HEK293 (cell line): ENCODE measurements around the gene SLC43A1.

Experiments used
- CTCF ChIA-PET: fragments of 350-600 bp; formaldehyde crosslinking; extraction: SDS; loops from one replicate; lab custom pipeline; 2021; ENCODE audit warnings: antibody characterized with exemption; lab: Yijun Ruan, JAX
- POLR2A ChIA-PET: fragments of 300-600 bp; formaldehyde crosslinking; extraction: SDS; loops from one replicate; lab custom pipeline; 2020; ENCODE audit warnings: antibody characterized with exemption, inconsistent platforms; lab: Yijun Ruan, JAX
- H3K27ac ChIP-seq: fragments of 200-500 bp; sonication (Bioruptor generic); 2 replicates; pipeline ENCODE4 v1.5.1; 2014; ENCODE audit warnings: low read depth, low read length, control low read depth, inconsistent platforms; ENCODE audit errors: extremely low read depth
- H3K36me3 ChIP-seq, 2 experiments: fragments of 200-500 bp in 1 of 2; sonication (Bioruptor generic) in 1 of 2; 1 replicate in 1 of 2; 2 replicates in 1 of 2; pipeline ENCODE4 v1.5.1; 2014 to 2017; ENCODE audit warnings: inconsistent platforms in 2 of 2, low read length in 2 of 2; ENCODE audit not compliant: control insufficient read depth in 2 of 2, insufficient read depth in 1 of 2
- H3K4me1 ChIP-seq: fragments of 200-500 bp; sonication (Bioruptor generic); 2 replicates; pipeline ENCODE4 v1.5.1; 2014; ENCODE audit warnings: mild to moderate bottlenecking, low read length, inconsistent platforms; ENCODE audit not compliant: control insufficient read depth, insufficient read depth
- H3K4me3 ChIP-seq: 2 replicates; pipeline ENCODE4 v1.5.1; 2011; ENCODE audit warnings: low read depth, mild to moderate bottlenecking, control low read depth, low read length, moderate library complexity
- H3K9me3 ChIP-seq: fragments of 200-500 bp; sonication (Bioruptor generic); 2 replicates; pipeline ENCODE4 v1.5.1; 2014; ENCODE audit warnings: low read depth, low read length, inconsistent platforms; ENCODE audit not compliant: control insufficient read depth, insufficient read depth
- CTCF ChIP-seq: fragments of 450-650 bp; formaldehyde crosslinking; IDR thresholded peaks from 2 replicates; pipeline ENCODE4 v1.5.1; 2016; ENCODE audit warnings: missing biosample characterization, missing genetic modification characterization
- KLF7 ChIP-seq: fragments of 450-650 bp; formaldehyde crosslinking; IDR thresholded peaks from 2 replicates; pipeline ENCODE4 v1.5.1; 2016; ENCODE audit warnings: missing biosample characterization, missing genetic modification characterization, borderline replicate concordance
- OVOL3 ChIP-seq: fragments of 450-650 bp; formaldehyde crosslinking; IDR thresholded peaks from 2 replicates; pipeline ENCODE4 v1.5.1; 2016; ENCODE audit warnings: missing biosample characterization, missing genetic modification characterization
- PRDM10 ChIP-seq: fragments of 450-650 bp; formaldehyde crosslinking; IDR thresholded peaks from 2 replicates; pipeline ENCODE4 v1.5.1; 2016; ENCODE audit warnings: missing biosample characterization, missing genetic modification characterization
- ZBTB48 ChIP-seq: fragments of 450-650 bp; formaldehyde crosslinking; IDR thresholded peaks from 2 replicates; pipeline ENCODE4 v1.5.1; 2016; ENCODE audit warnings: missing biosample characterization, missing genetic modification characterization
- ZNF146 ChIP-seq: fragments of 450-650 bp; formaldehyde crosslinking; IDR thresholded peaks from 2 replicates; pipeline ENCODE4 v1.5.1; 2016; ENCODE audit warnings: missing biosample characterization, missing genetic modification characterization
- ZNF174 ChIP-seq: fragments of 450-650 bp; formaldehyde crosslinking; IDR thresholded peaks from 2 replicates; pipeline ENCODE4 v1.5.0; 2017; ENCODE audit warnings: missing biosample characterization, mild to moderate bottlenecking, missing genetic modification characterization
- ZNF184 ChIP-seq: fragments of 450-650 bp; IDR thresholded peaks from 2 replicates; pipeline ENCODE4 v1.5.1; 2018; ENCODE audit warnings: missing biosample characterization, mild to moderate bottlenecking, missing genetic modification characterization
- ZNF23 ChIP-seq: fragments of 450-650 bp; formaldehyde crosslinking; IDR thresholded peaks from 2 replicates; pipeline ENCODE4 v1.5.1; 2016; ENCODE audit warnings: missing biosample characterization, missing genetic modification characterization, borderline replicate concordance
- ZNF311 ChIP-seq: fragments of 450-650 bp; formaldehyde crosslinking; IDR thresholded peaks from 2 replicates; pipeline ENCODE4 v1.5.1; 2017; ENCODE audit warnings: missing biosample characterization, missing genetic modification characterization, borderline replicate concordance
- ZNF37A ChIP-seq: fragments of 450-650 bp; IDR thresholded peaks from 2 replicates; pipeline ENCODE4 v1.5.1; 2018; ENCODE audit warnings: missing biosample characterization, missing genetic modification characterization
- ZNF558 ChIP-seq: fragments of 450-650 bp; formaldehyde crosslinking; IDR thresholded peaks from 2 replicates; pipeline ENCODE4 v1.5.1; 2016; ENCODE audit warnings: missing biosample characterization, missing genetic modification characterization
- ZNF580 ChIP-seq: fragments of 450-650 bp; formaldehyde crosslinking; IDR thresholded peaks from 2 replicates; pipeline ENCODE4 v1.5.1; 2016; ENCODE audit warnings: missing biosample characterization, missing genetic modification characterization
- ZNF830 ChIP-seq: fragments of 450-650 bp; IDR thresholded peaks from 2 replicates; pipeline ENCODE4 v1.5.0; 2018; ENCODE audit warnings: missing biosample characterization, missing genetic modification characterization, low read depth, mild to moderate bottlenecking, moderate library complexity
- ZNF843 ChIP-seq: fragments of 450-650 bp; formaldehyde crosslinking; IDR thresholded peaks from 2 replicates; pipeline ENCODE4 v1.5.1; 2016; ENCODE audit warnings: missing biosample characterization, missing genetic modification characterization

SLC43A1 gene

DNA sequence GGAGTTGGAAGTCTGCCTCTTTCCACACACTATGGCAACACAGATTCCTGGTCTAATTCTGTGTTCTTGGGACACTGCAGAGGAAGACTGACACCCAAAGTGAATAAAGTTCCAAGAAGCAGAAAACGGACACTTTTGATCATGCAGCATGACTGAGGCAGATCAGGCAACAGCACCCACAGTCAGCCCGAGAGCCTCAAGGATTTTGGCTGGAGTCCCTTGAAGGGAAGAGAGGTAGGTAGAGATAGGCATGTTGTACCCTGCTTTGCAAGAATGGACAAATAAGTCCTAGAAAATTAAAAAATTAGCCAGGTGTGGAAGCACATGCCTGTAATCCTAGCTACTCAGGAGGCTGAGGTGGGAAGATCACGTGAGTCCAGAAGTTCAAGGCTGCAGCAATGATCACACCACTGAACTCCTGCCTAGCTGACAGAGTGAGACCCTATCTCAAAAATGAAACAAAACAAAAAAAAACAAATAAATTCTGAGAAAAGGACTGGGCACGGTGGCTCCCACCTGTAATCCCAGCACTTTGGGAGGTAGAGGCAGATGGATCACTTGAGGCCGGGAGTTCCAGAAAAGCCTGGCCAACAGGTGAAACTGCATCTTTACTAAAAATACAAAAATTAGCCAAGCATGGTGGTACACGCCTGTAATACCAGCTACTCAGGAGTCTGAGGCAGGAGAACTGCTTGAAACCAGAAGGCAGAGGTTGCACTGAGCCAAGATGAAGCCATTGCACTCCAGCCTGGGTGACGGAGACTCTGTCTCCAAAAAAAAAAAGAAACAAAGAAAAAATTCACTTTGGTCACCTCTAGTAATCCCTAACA is 6.9 kb downstream of the SLC43A1 start (continued):
- no peak for TF ChIP-seq KLF7
- TF ChIP-seq ZNF558 (tag by site-specific recombination), result no peak
- TF ChIP-seq ZNF37A (tag by site-specific recombination), result no peak
- TF ChIP-seq ZNF23 (tag by site-specific recombination), result no peak
- TF ChIP-seq ZNF311 (tag by site-specific recombination), result no peak

GRCh38 chr11:57506522-57506921 is 9.0 kb downstream of the SLC43A1 start:
- Histone ChIP-seq H3K4me1 (no peaks in the 10 kb centered on the region), H3K36me3 (no peaks in the 10 kb centered on the region), H3K9me3 (no peaks in the 10 kb centered on the region), H3K4me3 (no peak overlapping the region), H3K27ac (no peak overlapping the region)
- ChIA-PET POLR2A (no interaction called here), CTCF (interaction anchor here (3.1 to 4.4 kb wide), 2 partner anchors 13 to 21 kb away, joined by 16 to 31 read pairs; no protein-coding TSS in a partner anchor)
- TF ChIP-seq PRDM10 (no peak), ZNF580 (tag by site-specific recombination) (no peak)

- POLR2A ChIA-PET, result no interaction called here
- CTCF ChIA-PET, result interaction anchor here (0.7 to 4.4 kb wide), 4 partner anchors 11 to 47 kb away, joined by 3 to 31 read pairs (median 10); no protein-coding TSS in a partner anchor
- H3K4me1 ChIP-seq, result no peaks in the 10 kb centered on the region
- TF ChIP-seq ZNF146 (tag by site-specific recombination), result no peak
- no peak for TF ChIP-seq ZNF174 (tag by site-specific recombination)
- TF ChIP-seq ZNF843 (tag by site-specific recombination), result no peak
- TF ChIP-seq ZNF830, result no peak
- TF ChIP-seq CTCF, result no peak
- TF ChIP-seq OVOL3 (tag by site-specific recombination), result no peak
- no peak for TF ChIP-seq ZNF184 (tag by site-specific recombination)
- TF ChIP-seq ZBTB48 (tag by site-specific recombination), result no peak
- H3K4me3 ChIP-seq, result no peak overlapping the region
- H3K27ac ChIP-seq, result no peak overlapping the region
- H3K36me3 ChIP-seq, result peaks cover 0 to 5% of the 10 kb centered on the region in 2 experiments; a peak in 1 of 3 replicates
- no peaks in the 10 kb centered on the region for H3K9me3 ChIP-seq
These were observed 11.0 kb downstream of the SLC43A1 start for GRCh38 chr11:57504511-57504910.
